HEK293T (cell line): ENCODE results near the gene ZNF512B.
"Not testable (repeated sequence)": the region's sequence is repeated elsewhere in the genome, so short reads cannot be mapped to it uniquely, and the experiment has no call there.

Experiments
- CTCF ChIA-PET: fragments of 350-600 bp; formaldehyde crosslinking; extraction: SDS; loops from one replicate; lab custom pipeline; 2021; ENCODE audit warnings: antibody characterized with exemption, inconsistent platforms; lab: Yijun Ruan, JAX
- POLR2A ChIA-PET: fragments of 350-600 bp; formaldehyde crosslinking; extraction: SDS; loops from one replicate; lab custom pipeline; 2020; ENCODE audit warnings: antibody characterized with exemption, inconsistent platforms; lab: Yijun Ruan, JAX
- DNase-seq: peaks from one replicate; pipeline ENCODE4 v3.0.0; 2012; ENCODE audit warnings: mixed read lengths; ENCODE audit errors: extremely low spot score
- ARNT ChIP-seq: fragments of 450-650 bp; IDR thresholded peaks from 2 replicates; pipeline ENCODE4 v1.6.1; 2017; ENCODE audit warnings: mild to moderate bottlenecking
- BHLHE40 ChIP-seq: fragments of 450-650 bp; IDR thresholded peaks from 2 replicates; pipeline ENCODE4 v1.6.1; 2016; ENCODE audit warnings: mild to moderate bottlenecking, moderate library complexity, borderline replicate concordance
- CTBP1 ChIP-seq: fragments of 450-650 bp; IDR thresholded peaks from 2 replicates; pipeline ENCODE4 v1.6.1; 2016; ENCODE audit warnings: borderline replicate concordance
- ELF4 ChIP-seq: fragments of 450-650 bp; IDR thresholded peaks from 2 replicates; pipeline ENCODE4 v1.6.1; 2017; ENCODE audit warnings: antibody characterized with exemption
- FOXA1 ChIP-seq: fragments of 450-650 bp; IDR thresholded peaks from 2 replicates; pipeline ENCODE4 v1.6.1; 2016; ENCODE audit warnings: mild to moderate bottlenecking
- FOXK2 ChIP-seq: fragments of 450-650 bp; IDR thresholded peaks from 2 replicates; pipeline ENCODE4 v1.6.1; 2016; ENCODE audit warnings: mild to moderate bottlenecking
- FOXM1 ChIP-seq: fragments of 450-650 bp; IDR thresholded peaks from 2 replicates; pipeline ENCODE4 v1.6.1; 2017; ENCODE audit warnings: mild to moderate bottlenecking, borderline replicate concordance
- HDGF ChIP-seq: fragments of 450-650 bp; IDR thresholded peaks from 2 replicates; pipeline ENCODE4 v1.6.1; 2017; ENCODE audit warnings: antibody characterized with exemption, borderline replicate concordance
- L3MBTL2 ChIP-seq: fragments of 450-650 bp; conservative IDR thresholded peaks from 2 replicates; pipeline ENCODE4 v1.6.1; 2016; ENCODE audit warnings: mild to moderate bottlenecking
- LEF1 ChIP-seq: fragments of 450-650 bp; IDR thresholded peaks from 2 replicates; pipeline ENCODE4 v1.6.1; 2017; ENCODE audit warnings: mild to moderate bottlenecking, borderline replicate concordance
- NFRKB ChIP-seq: fragments of 450-650 bp; IDR thresholded peaks from 2 replicates; pipeline ENCODE4 v1.6.1; 2016; ENCODE audit warnings: mild to moderate bottlenecking, moderate library complexity
- PKNOX1 ChIP-seq: fragments of 450-650 bp; IDR thresholded peaks from 2 replicates; pipeline ENCODE4 v1.6.1; 2016
- SP1 ChIP-seq: fragments of 450-650 bp; IDR thresholded peaks from 2 replicates; pipeline ENCODE4 v1.6.1; 2017
- SUZ12 ChIP-seq: fragments of 450-650 bp; IDR thresholded peaks from 2 replicates; pipeline ENCODE4 v1.6.1; 2016; ENCODE audit warnings: mild to moderate bottlenecking
- TARDBP ChIP-seq: fragments of 450-650 bp; IDR thresholded peaks from 2 replicates; pipeline ENCODE4 v1.6.1; 2016
- ZNF384 ChIP-seq: fragments of 450-650 bp; IDR thresholded peaks from 2 replicates; pipeline ENCODE4 v1.6.1; 2016

The ZNF512B gene

GRCh38 chr20:63979229-63979556 lies 9.5 kb upstream of the ZNF512B start:
- POLR2A ChIA-PET, result interaction anchor here (1.1 to 2.3 kb wide), 3 partner anchors 11 to 459 kb away, joined by 3 to 11 read pairs (median 5); partner anchors contain the start of genes PPDPF and TCEA2
- no peak for DNase-seq
- TF ChIP-seq ZNF384 (no peak), BHLHE40 (no peak), ARNT (no peak), SP1 (no peak)
- CTCF ChIA-PET, result interaction anchor here (0.6 to 2.1 kb wide), 3 partner anchors 59 to 458 kb away, joined by 3 to 7 read pairs (median 5); no protein-coding TSS in a partner anchor

- POLR2A ChIA-PET, result interaction anchor here (1.1 to 2.3 kb wide), 4 partner anchors 12 to 458 kb away, joined by 3 to 11 read pairs (median 6); partner anchors contain the start of genes PPDPF, TPD52L2 and UCKL1
- CTCF ChIA-PET, result interaction anchor here (2.1 kb wide), 1 partner anchor 141 kb away, joined by 5 read pairs; no protein-coding TSS in a partner anchor
- DNase-seq, result peak; percentile 48
- no peak for TF ChIP-seq ARNT
- no peak for TF ChIP-seq ELF4
- no peak for TF ChIP-seq SP1
- peak; percentile 47 for TF ChIP-seq L3MBTL2
- TF ChIP-seq FOXA1, result no peak
Observed at GRCh38 chr20:63978319-63979228, 8.8 kb upstream of the ZNF512B start.

GRCh38 chr20:63977739-63978276 lies 8.1 kb upstream of the ZNF512B start:
- DNase-seq, result no peak
- no peak for TF ChIP-seq SUZ12
- ChIA-PET CTCF (interaction anchor here (0.6 kb wide), 1 partner anchor 69 kb away, joined by 4 read pairs; no protein-coding TSS in a partner anchor), POLR2A (interaction anchor here (0.9 to 1.5 kb wide), 3 partner anchors 22 to 113 kb away, joined by 4 to 6 read pairs (median 5); partner anchors contain the start of genes TCEA2, TPD52L2 and UCKL1)

DNA sequence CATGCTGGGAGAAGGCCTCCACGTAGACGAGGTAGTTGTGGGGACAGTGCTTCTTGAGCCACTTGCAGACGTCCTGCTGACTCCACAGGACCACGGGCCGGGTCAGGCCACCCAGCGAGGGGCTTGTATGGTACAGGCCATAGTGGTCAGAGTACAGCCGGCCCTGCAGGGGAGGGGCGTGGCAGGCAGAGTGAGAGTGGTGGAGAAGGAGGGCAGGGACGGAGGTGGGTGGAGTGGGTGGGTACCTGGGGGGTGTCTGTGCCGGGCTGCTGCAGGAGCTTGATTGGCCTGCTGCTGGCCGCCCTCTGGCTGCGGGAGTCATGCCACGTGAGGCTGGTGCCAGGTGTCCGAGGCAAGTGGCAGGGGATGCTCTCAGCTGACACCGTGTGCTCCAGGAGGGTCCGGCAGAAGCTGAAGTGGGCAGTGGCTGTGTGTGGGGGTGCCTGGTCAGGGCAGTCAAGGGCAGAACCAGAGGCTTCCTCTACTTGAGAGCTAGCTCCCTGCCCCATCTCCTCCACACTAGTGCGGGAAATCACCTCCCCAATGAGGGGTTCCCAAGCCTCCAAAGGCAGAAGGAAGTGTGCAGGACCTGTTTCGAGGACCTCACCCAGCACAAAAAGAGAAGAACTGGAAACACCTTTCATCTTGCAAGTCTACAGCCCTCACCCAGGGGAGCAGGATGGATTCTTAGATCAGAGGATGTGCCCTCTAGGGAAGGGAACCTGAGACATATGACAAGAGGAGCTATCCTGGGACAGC lies 7.4 kb upstream of the ZNF512B start:
- no peak for DNase-seq
- ChIA-PET CTCF (interaction anchor here (0.6 kb wide), 1 partner anchor 68 kb away, joined by 4 read pairs; no protein-coding TSS in a partner anchor), POLR2A (interaction anchor here (0.9 to 1.5 kb wide), 3 partner anchors 21 to 112 kb away, joined by 4 to 6 read pairs (median 5); partner anchors contain the start of genes TCEA2, TPD52L2 and UCKL1)
- TF ChIP-seq ARNT (no peak), ZNF384 (no peak), LEF1 (no peak), BHLHE40 (no peak), L3MBTL2 (no peak), SUZ12 (no peak), TARDBP (no peak), FOXM1 (no peak), SP1 (no peak), FOXA1 (no peak), PKNOX1 (no peak)

- CTCF ChIA-PET, result not testable (repeated sequence)
Observed at GRCh38 chr20:63976511-63976910, 6.8 kb upstream of the ZNF512B start.

GRCh38 chr20:63974402-63975200 lies 4.9 kb upstream of the ZNF512B start:
- TF ChIP-seq FOXK2 (no peak), L3MBTL2 (no peak), CTBP1 (no peak), BHLHE40 (no peak), ZNF384 (no peak), SUZ12 (no peak), LEF1 (no peak), FOXA1 (no peak), NFRKB (no peak), HDGF (no peak)

More at GRCh38 chr20:63976511-63976910, 6.8 kb upstream of the ZNF512B start:
- DNase-seq, POLR2A ChIA-PET: not testable (repeated sequence)

More at GRCh38 chr20:63974402-63975200, 4.9 kb upstream of the ZNF512B start:
- POLR2A ChIA-PET, result interaction anchor here (0.7 to 1.4 kb wide), 2 partner anchors 88 kb away, joined by 3 read pairs; partner anchors contain the start of gene TCEA2
- DNase-seq, result no peak
- CTCF ChIA-PET, result interaction anchor here (0.5 to 1.3 kb wide), 5 partner anchors 16 to 437 kb away, joined by 3 to 4 read pairs (median 3); no protein-coding TSS in a partner anchor
